ENCODE data around the gene INSC.

INSC gene

DNA sequence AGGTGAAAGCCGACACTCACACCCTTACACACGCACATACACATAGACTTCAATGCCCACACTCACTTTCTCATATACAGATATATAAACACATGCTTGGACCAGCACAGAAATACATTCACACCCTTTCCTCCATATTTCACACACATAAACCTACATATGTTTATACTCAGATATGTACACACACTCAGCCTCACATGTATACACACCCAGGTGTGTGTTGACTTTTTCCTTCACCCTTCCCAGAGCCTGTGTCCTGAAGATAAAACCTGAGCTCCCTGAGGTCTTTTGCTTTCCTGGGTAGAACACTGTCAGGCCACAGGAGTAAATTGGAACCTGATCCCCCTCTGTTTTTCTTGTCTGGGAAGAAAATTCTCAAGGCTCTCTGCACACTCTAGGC lies 62.8 kb downstream of the INSC start:
- no peaks in the 10 kb centered on the region for H3K9me3 ChIP-seq (ENCODE audit: control insufficient read depth, insufficient read depth, low read depth, low read length)
- H3K4me3 ChIP-seq (ENCODE audit: low read depth, low read length) = no peak overlapping the region
- POLR2A ChIA-PET = no interaction called here
- CTCF ChIA-PET = no interaction called here
- no peaks in the 10 kb centered on the region for H3K4me1 ChIP-seq (ENCODE audit: control insufficient read depth, insufficient read depth, low read length)
- H3K36me3 ChIP-seq (ENCODE audit: control insufficient read depth in 2 of 2, insufficient read depth in 1 of 2, low read length in 2 of 2) = no peaks in the 10 kb centered on the region
- TF ChIP-seq KLF16 (tag by site-specific recombination; IDR thresholded peaks at IDR 0.05) (no peak), ZNF501 (tag by site-specific recombination; IDR thresholded peaks at IDR 0.05) (no peak), SP2 (tag by site-specific recombination; IDR thresholded peaks at IDR 0.05) (no peak), ZSCAN30 (tag by site-specific recombination; IDR thresholded peaks at IDR 0.05) (no peak)
- TF ChIP-seq, protein P1, sequence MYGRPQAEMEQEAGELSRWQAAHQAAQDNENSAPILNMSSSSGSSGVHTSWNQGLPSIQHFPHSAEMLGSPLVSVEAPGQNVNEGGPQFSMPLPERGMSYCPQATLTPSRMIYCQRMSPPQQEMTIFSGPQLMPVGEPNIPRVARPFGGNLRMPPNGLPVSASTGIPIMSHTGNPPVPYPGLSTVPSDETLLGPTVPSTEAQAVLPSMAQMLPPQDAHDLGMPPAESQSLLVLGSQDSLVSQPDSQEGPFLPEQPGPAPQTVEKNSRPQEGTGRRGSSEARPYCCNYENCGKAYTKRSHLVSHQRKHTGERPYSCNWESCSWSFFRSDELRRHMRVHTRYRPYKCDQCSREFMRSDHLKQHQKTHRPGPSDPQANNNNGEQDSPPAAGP (tag by site-specific recombination; IDR thresholded peaks at IDR 0.05) = no peak
- TF ChIP-seq, protein P2, sequence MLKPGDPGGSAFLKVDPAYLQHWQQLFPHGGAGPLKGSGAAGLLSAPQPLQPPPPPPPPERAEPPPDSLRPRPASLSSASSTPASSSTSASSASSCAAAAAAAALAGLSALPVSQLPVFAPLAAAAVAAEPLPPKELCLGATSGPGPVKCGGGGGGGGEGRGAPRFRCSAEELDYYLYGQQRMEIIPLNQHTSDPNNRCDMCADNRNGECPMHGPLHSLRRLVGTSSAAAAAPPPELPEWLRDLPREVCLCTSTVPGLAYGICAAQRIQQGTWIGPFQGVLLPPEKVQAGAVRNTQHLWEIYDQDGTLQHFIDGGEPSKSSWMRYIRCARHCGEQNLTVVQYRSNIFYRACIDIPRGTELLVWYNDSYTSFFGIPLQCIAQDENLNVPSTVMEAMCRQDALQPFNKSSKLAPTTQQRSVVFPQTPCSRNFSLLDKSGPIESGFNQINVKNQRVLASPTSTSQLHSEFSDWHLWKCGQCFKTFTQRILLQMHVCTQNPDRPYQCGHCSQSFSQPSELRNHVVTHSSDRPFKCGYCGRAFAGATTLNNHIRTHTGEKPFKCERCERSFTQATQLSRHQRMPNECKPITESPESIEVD (tag by site-specific recombination; IDR thresholded peaks at IDR 0.05) = no peak
- no peak overlapping the region for H3K27ac ChIP-seq (ENCODE audit: extremely low read depth, low read depth, low read length)

DNA sequence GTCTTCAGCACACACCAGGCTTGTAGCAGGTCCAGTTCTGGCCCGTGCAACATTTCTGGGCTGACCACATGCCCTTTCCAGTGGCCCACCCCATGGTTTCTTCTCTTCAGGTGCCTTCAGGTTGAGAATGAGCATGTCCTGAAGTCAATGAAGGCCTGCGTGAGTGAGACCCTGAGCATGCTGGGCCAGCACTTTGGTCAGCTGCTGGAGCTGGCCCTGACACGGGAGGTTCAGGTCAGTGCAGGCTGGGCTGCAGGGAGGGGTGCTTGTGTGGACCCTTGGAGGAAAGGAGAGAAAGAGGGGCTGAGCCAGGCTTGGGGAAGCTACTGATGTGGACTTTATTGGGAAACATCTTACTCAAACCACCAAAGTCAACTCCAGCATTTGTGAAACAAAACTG lies 63.5 kb downstream of the INSC start:
- Histone ChIP-seq H3K4me3 (ENCODE audit: low read depth, low read length) (no peak overlapping the region), H3K9me3 (ENCODE audit: control insufficient read depth, insufficient read depth, low read depth, low read length) (no peaks in the 10 kb centered on the region), H3K36me3 (ENCODE audit: control insufficient read depth in 2 of 2, insufficient read depth in 1 of 2, low read length in 2 of 2) (no peaks in the 10 kb centered on the region), H3K4me1 (ENCODE audit: control insufficient read depth, insufficient read depth, low read length) (no peaks in the 10 kb centered on the region), H3K27ac (ENCODE audit: extremely low read depth, low read depth, low read length) (no peak overlapping the region)
- ChIA-PET CTCF (no interaction called here), POLR2A (no interaction called here)
- TF ChIP-seq ZNF426 (tag by site-specific recombination; IDR thresholded peaks at IDR 0.05) (no peak), ZNF248 (tag by site-specific recombination; IDR thresholded peaks at IDR 0.05) (no peak), KLF9 (tag by site-specific recombination; IDR thresholded peaks at IDR 0.05; ENCODE audit: low read depth) (no peak), ZNF19 (tag by site-specific recombination; IDR thresholded peaks at IDR 0.05; ENCODE audit: low read depth) (no peak), SCRT2 (tag by site-specific recombination; IDR thresholded peaks at IDR 0.05) (no peak), TCF7L2 (IDR thresholded peaks at IDR 0.05; ENCODE audit: borderline replicate concordance, low read depth, low read length) (no peak), ZNF549 (tag by site-specific recombination; IDR thresholded peaks at IDR 0.05) (no peak), ZNF112 (tag by site-specific recombination; IDR thresholded peaks at IDR 0.05) (no peak)
- TF ChIP-seq, protein P3, sequence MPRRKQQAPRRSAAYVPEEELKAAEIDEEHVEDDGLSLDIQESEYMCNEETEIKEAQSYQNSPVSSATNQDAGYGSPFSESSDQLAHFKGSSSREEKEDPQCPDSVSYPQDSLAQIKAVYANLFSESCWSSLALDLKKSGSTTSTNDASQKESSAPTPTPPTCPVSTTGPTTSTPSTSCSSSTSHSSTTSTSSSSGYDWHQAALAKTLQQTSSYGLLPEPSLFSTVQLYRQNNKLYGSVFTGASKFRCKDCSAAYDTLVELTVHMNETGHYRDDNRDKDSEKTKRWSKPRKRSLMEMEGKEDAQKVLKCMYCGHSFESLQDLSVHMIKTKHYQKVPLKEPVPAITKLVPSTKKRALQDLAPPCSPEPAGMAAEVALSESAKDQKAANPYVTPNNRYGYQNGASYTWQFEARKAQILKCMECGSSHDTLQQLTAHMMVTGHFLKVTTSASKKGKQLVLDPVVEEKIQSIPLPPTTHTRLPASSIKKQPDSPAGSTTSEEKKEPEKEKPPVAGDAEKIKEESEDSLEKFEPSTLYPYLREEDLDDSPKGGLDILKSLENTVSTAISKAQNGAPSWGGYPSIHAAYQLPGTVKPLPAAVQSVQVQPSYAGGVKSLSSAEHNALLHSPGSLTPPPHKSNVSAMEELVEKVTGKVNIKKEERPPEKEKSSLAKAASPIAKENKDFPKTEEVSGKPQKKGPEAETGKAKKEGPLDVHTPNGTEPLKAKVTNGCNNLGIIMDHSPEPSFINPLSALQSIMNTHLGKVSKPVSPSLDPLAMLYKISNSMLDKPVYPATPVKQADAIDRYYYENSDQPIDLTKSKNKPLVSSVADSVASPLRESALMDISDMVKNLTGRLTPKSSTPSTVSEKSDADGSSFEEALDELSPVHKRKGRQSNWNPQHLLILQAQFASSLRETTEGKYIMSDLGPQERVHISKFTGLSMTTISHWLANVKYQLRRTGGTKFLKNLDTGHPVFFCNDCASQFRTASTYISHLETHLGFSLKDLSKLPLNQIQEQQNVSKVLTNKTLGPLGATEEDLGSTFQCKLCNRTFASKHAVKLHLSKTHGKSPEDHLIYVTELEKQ (tag by site-specific recombination; IDR thresholded peaks at IDR 0.05; ENCODE audit: borderline replicate concordance) = no peak
- TF ChIP-seq, protein P4, sequence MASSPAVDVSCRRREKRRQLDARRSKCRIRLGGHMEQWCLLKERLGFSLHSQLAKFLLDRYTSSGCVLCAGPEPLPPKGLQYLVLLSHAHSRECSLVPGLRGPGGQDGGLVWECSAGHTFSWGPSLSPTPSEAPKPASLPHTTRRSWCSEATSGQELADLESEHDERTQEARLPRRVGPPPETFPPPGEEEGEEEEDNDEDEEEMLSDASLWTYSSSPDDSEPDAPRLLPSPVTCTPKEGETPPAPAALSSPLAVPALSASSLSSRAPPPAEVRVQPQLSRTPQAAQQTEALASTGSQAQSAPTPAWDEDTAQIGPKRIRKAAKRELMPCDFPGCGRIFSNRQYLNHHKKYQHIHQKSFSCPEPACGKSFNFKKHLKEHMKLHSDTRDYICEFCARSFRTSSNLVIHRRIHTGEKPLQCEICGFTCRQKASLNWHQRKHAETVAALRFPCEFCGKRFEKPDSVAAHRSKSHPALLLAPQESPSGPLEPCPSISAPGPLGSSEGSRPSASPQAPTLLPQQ (tag by site-specific recombination; IDR thresholded peaks at IDR 0.05) = no peak

Measured in HEK293 (cell line).